Activated naive CD4-positive, alpha-beta T cell treated with anti-CD3 and anti-CD28 coated beads, Interleukin-2, amount 50 U/mL, for 24 hours (primary cell): ENCODE measurements around the gene C10orf143.
A peak's percentile ranks its signal among the peaks of the same experiment; 100 is the strongest.

Experiments used
- H3K27ac Mint-ChIP-seq: one replicate; pipeline ENCODE4 v1.8.0; 2021; ENCODE audit warnings: mild to moderate bottlenecking, mixed read lengths
- H3K27me3 Mint-ChIP-seq: one replicate; pipeline ENCODE4 v1.8.0; 2021; ENCODE audit warnings: mixed read lengths
- H3K36me3 Mint-ChIP-seq: one replicate; pipeline ENCODE4 v1.8.0; 2021; ENCODE audit warnings: mixed read lengths
- H3K4me1 Mint-ChIP-seq: one replicate; pipeline ENCODE4 v1.8.0; 2021; ENCODE audit warnings: mixed read lengths
- H3K4me3 Mint-ChIP-seq: one replicate; pipeline ENCODE4 v1.8.0; 2021; ENCODE audit warnings: mild to moderate bottlenecking, mixed read lengths
- H3K9me3 Mint-ChIP-seq: one replicate; pipeline ENCODE4 v1.8.0; 2021; ENCODE audit warnings: mixed read lengths

The C10orf143 gene

GRCh38 chr10:130110246-130111112 is at the start of gene C10orf143:
C10orf143 (minus strand) TSS chr10:130110830; CDS start chr10:130110772, 58 bp downstream.
- Mint-ChIP-seq H3K27me3 (no peaks in the 10 kb centered on the region), H3K4me1 (peaks cover 54% of the 10 kb centered on the region)

GRCh38 chr10:130159192-130159794 is 48.7 kb upstream of the C10orf143 start:
- Mint-ChIP-seq H3K36me3 (peaks cover 17% of the 10 kb centered on the region), H3K27ac (no peak overlapping the region), H3K9me3 (no peaks in the 10 kb centered on the region), H3K27me3 (no peaks in the 10 kb centered on the region), H3K4me3 (no peak overlapping the region), H3K4me1 (peaks cover 36% of the 10 kb centered on the region)

More at GRCh38 chr10:130110246-130111112, at the start of gene C10orf143:
- Mint-ChIP-seq H3K36me3 (peaks cover 9% of the 10 kb centered on the region), H3K27ac (peak within 1 kb of the TSS; percentile 99), H3K4me3 (peak within 1 kb of the TSS; percentile 91), H3K9me3 (no peaks in the 10 kb centered on the region)

GRCh38 chr10:130146042-130146441 is 35.4 kb upstream of the C10orf143 start:
- no peak overlapping the region for H3K27ac Mint-ChIP-seq
- no peaks in the 10 kb centered on the region for H3K27me3 Mint-ChIP-seq
- H3K4me3 Mint-ChIP-seq, result no peak overlapping the region
- peaks cover 16% of the 10 kb centered on the region for H3K36me3 Mint-ChIP-seq
- H3K9me3 Mint-ChIP-seq, result no peaks in the 10 kb centered on the region
- H3K4me1 Mint-ChIP-seq, result peaks cover 56% of the 10 kb centered on the region

GRCh38 chr10:130141878-130142277 is 31.2 kb upstream of the C10orf143 start:
- Mint-ChIP-seq H3K27ac (no peak overlapping the region), H3K9me3 (no peaks in the 10 kb centered on the region), H3K4me3 (peak overlapping the region; percentile 45), H3K4me1 (peaks cover 66% of the 10 kb centered on the region), H3K27me3 (no peaks in the 10 kb centered on the region), H3K36me3 (peaks cover 11% of the 10 kb centered on the region)

- Mint-ChIP-seq H3K36me3 (peaks cover 11% of the 10 kb centered on the region), H3K27ac (peak overlapping the region; percentile 35), H3K9me3 (no peaks in the 10 kb centered on the region), H3K4me3 (peak overlapping the region; percentile 45), H3K4me1 (peaks cover 63% of the 10 kb centered on the region), H3K27me3 (no peaks in the 10 kb centered on the region)
Measured at GRCh38 chr10:130141460-130141859, 30.8 kb upstream of the C10orf143 start.

GRCh38 chr10:130141038-130141437 is 30.4 kb upstream of the C10orf143 start:
- H3K9me3 Mint-ChIP-seq, result no peaks in the 10 kb centered on the region
- no peak overlapping the region for H3K27ac Mint-ChIP-seq
- peak overlapping the region; percentile 33 for H3K4me3 Mint-ChIP-seq
- peaks cover 59% of the 10 kb centered on the region for H3K4me1 Mint-ChIP-seq
- peaks cover 11% of the 10 kb centered on the region for H3K36me3 Mint-ChIP-seq
- H3K27me3 Mint-ChIP-seq, result no peaks in the 10 kb centered on the region

- H3K27ac Mint-ChIP-seq, result no peak overlapping the region
- H3K4me3 Mint-ChIP-seq, result peak overlapping the region; percentile 33
- H3K27me3 Mint-ChIP-seq, result no peaks in the 10 kb centered on the region
- H3K36me3 Mint-ChIP-seq, result peaks cover 11% of the 10 kb centered on the region
- H3K4me1 Mint-ChIP-seq, result peaks cover 57% of the 10 kb centered on the region
- no peaks in the 10 kb centered on the region for H3K9me3 Mint-ChIP-seq
Measured at GRCh38 chr10:130140425-130140824, 29.8 kb upstream of the C10orf143 start.

- H3K36me3 Mint-ChIP-seq, result peaks cover 9% of the 10 kb centered on the region
- peak overlapping the region; percentile 88 for H3K4me3 Mint-ChIP-seq
- H3K27ac Mint-ChIP-seq, result peak overlapping the region; percentile 49
- H3K4me1 Mint-ChIP-seq, result peaks cover 55% of the 10 kb centered on the region
- no peaks in the 10 kb centered on the region for H3K27me3 Mint-ChIP-seq
- H3K9me3 Mint-ChIP-seq, result no peaks in the 10 kb centered on the region
Measured at GRCh38 chr10:130138479-130138866, 27.8 kb upstream of the C10orf143 start.

GRCh38 chr10:130137659-130138478 is 27.2 kb upstream of the C10orf143 start:
- Mint-ChIP-seq H3K27ac (peak overlapping the region; percentile 49), H3K4me1 (peaks cover 51% of the 10 kb centered on the region)

GRCh38 chr10:130137090-130137448 is 26.4 kb upstream of the C10orf143 start:
- H3K4me1 Mint-ChIP-seq, result peaks cover 43% of the 10 kb centered on the region
- peak overlapping the region; percentile 6 for H3K27ac Mint-ChIP-seq

More at GRCh38 chr10:130137659-130138478, 27.2 kb upstream of the C10orf143 start:
- Mint-ChIP-seq H3K27me3 (no peaks in the 10 kb centered on the region), H3K9me3 (no peaks in the 10 kb centered on the region), H3K36me3 (peaks cover 9% of the 10 kb centered on the region), H3K4me3 (peak overlapping the region; percentile 88)

GRCh38 chr10:130136226-130137089 is 25.8 kb upstream of the C10orf143 start, which contains the start of gene GLRX3:
GLRX3 (plus strand) TSS chr10:130136391; CDS start chr10:130136421, 30 bp downstream.
- Mint-ChIP-seq H3K36me3 (peaks cover 4% of the 10 kb centered on the region), H3K27me3 (no peaks in the 10 kb centered on the region), H3K27ac (peak within 1 kb of the TSS; percentile 94), H3K9me3 (no peaks in the 10 kb centered on the region), H3K4me1 (peaks cover 37% of the 10 kb centered on the region), H3K4me3 (peak within 1 kb of the TSS; percentile 90)

More at GRCh38 chr10:130137090-130137448, 26.4 kb upstream of the C10orf143 start:
- Mint-ChIP-seq H3K4me3 (peak overlapping the region; percentile 88), H3K9me3 (no peaks in the 10 kb centered on the region), H3K27me3 (no peaks in the 10 kb centered on the region), H3K36me3 (peaks cover 4% of the 10 kb centered on the region)

GRCh38 chr10:130135676-130136225 is 25.1 kb upstream of the C10orf143 start:
- peaks cover 30% of the 10 kb centered on the region for H3K4me1 Mint-ChIP-seq
- peaks cover 4% of the 10 kb centered on the region for H3K27me3 Mint-ChIP-seq
- peak overlapping the region; percentile 76 for H3K4me3 Mint-ChIP-seq
- H3K9me3 Mint-ChIP-seq, result no peaks in the 10 kb centered on the region
- H3K27ac Mint-ChIP-seq, result peak overlapping the region; percentile 59
- H3K36me3 Mint-ChIP-seq, result peaks cover 4% of the 10 kb centered on the region

GRCh38 chr10:130128922-130129321 is 18.3 kb upstream of the C10orf143 start:
- H3K4me3 Mint-ChIP-seq, result no peak overlapping the region
- H3K27ac Mint-ChIP-seq, result no peak overlapping the region
- H3K4me1 Mint-ChIP-seq, result peaks cover 7% of the 10 kb centered on the region
- H3K9me3 Mint-ChIP-seq, result no peaks in the 10 kb centered on the region
- no peaks in the 10 kb centered on the region for H3K36me3 Mint-ChIP-seq
- H3K27me3 Mint-ChIP-seq, result peaks cover 9% of the 10 kb centered on the region

GRCh38 chr10:130128062-130128781 is 17.6 kb upstream of the C10orf143 start:
- Mint-ChIP-seq H3K36me3 (no peaks in the 10 kb centered on the region), H3K4me3 (no peak overlapping the region), H3K27me3 (peaks cover 9% of the 10 kb centered on the region)

More at GRCh38 chr10:130128062-130128781, 17.6 kb upstream of the C10orf143 start:
- H3K4me1 Mint-ChIP-seq, result peaks cover 7% of the 10 kb centered on the region
- no peak overlapping the region for H3K27ac Mint-ChIP-seq
- no peaks in the 10 kb centered on the region for H3K9me3 Mint-ChIP-seq
